Tibial nerve (tissue), 3 donors: ENCODE results near the gene SPATA25.

Experiments used
- POLR2A ChIP-seq, 2 donors: fragments of 450-650 bp; IDR thresholded peaks; one replicate each; pipeline ENCODE4 v1.6.1; 2017; ENCODE audit warnings: antibody characterized with exemption in 2 of 2, mild to moderate bottlenecking in 2 of 2, moderate library complexity in 2 of 2
- TF ChIP-seq, protein P1 (sequence below), 5 experiments: fragments of 200-600 bp in 3 of 5; fragments of 450-650 bp in 2 of 5; sonication (generic) in 3 of 5; IDR thresholded peaks; one replicate each; pipeline ENCODE4 v1.5.1; 2016 to 2019; ENCODE audit warnings: antibody characterized with exemption in 5 of 5, mild to moderate bottlenecking in 3 of 5, moderate library complexity in 2 of 5

DNA sequence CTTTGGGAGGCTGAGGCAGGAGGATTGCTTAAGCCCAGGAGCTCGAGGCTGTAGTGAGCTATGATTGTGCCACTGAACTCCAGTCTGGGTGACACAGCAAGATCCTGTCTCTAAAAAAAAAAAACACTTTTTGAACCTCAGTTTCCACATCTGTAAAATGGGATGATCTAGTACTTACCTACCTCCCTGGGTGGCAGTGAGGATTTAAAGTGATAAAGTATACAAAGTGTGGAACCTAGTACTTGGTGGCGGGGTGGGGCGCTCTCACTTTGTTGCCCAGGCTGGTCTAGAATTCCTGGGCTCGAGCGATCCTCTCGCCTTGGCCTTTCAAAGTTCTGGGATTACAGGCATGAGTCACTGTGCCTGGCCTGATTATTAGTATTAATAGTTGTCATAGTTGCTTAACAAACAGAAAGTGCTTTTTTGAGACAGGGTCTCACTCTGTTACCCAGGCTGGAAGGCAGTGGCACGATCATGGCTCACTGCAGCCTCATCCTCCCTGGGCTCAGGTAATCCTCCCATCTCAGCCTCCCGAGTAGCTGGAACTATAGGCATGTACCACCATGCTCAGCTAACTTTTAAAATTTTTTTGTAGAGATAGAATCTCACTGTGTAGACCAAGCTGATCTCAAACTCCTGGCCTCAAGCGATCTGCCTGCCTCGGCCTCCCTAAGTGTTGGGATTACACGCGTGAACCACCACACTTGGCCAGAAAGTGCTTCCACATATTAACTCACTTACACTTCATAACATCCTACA lies 31.5 kb upstream of the SPATA25 start:
- TF ChIP-seq, protein P1, sequence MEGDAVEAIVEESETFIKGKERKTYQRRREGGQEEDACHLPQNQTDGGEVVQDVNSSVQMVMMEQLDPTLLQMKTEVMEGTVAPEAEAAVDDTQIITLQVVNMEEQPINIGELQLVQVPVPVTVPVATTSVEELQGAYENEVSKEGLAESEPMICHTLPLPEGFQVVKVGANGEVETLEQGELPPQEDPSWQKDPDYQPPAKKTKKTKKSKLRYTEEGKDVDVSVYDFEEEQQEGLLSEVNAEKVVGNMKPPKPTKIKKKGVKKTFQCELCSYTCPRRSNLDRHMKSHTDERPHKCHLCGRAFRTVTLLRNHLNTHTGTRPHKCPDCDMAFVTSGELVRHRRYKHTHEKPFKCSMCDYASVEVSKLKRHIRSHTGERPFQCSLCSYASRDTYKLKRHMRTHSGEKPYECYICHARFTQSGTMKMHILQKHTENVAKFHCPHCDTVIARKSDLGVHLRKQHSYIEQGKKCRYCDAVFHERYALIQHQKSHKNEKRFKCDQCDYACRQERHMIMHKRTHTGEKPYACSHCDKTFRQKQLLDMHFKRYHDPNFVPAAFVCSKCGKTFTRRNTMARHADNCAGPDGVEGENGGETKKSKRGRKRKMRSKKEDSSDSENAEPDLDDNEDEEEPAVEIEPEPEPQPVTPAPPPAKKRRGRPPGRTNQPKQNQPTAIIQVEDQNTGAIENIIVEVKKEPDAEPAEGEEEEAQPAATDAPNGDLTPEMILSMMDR (IDR thresholded peaks at IDR 0.05) = no peak
- no peak for TF ChIP-seq POLR2A (IDR thresholded peaks at IDR 0.05)
